GM19023 (cell line): Measurements from ENCODE around the gene MMADHC.

Experiments used
- ATAC-seq: cut with Tn5 transposase; IDR thresholded peaks from one replicate; pipeline ENCODE4 v1.9.1; 2021; ENCODE audit warnings: mild to moderate bottlenecking, moderate library complexity; ENCODE audit not compliant: unreplicated experiment

MMADHC gene

DNA sequence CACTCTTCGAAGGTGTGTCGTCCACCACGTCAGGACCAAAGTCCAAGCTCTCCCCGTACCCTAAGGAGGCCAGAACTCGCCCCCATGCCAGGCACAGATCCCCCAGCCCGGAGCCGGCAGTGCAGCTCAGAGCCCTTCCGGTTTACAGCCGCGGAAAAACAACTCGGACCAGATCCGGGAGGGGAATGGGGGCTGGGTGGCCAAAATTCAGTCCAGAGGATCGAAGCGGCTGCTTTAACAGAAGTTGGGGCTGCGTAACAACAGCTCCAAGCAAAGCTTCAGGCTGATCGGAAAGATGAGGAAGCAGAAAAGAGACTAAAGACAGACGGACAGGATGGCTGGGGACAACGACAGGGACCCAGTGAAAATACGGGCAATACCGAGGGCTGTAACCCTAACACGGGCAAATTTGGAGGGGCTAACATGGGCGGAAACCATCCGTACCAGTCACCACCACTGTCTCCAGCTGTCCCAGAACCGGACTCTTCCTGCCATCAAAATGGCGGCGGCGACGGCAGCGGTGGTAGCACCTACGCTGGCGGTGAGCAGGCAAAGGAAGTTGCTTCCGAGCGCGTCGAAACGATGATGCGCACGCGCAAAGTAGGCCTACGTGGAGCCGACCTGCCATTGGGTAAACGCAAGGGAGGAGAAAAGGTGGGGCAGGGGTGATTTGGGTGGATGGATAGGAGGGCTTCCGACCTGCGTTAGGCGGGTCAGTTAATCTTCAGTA is at the start of gene MMADHC:
TSS of gene MMADHC (minus strand) at position 556 of the 730 bp plus-strand sequence. CDS start 678 bp downstream, outside the sequence.
- ATAC-seq: peak; percentile 97

DNA sequence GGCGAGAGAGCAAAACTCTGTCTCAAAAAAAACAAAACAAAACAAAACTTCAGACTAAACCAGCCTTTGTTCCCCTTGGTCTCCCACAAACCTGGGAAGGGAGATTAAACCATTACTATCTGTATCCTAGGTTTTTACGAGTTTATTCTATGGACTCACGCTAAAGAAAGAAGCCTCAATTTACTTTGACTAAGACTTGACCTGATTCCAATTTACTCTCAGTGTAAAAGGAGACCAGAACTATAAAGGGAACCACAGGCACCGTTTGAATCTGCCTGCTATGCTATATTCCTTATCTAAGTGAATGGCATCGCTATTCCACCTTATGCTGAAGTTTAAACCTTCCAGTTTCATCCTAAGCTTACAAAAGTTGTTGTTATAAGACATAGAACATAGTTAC is 46.5 kb upstream of the MMADHC start:
- ATAC-seq: no peak

DNA sequence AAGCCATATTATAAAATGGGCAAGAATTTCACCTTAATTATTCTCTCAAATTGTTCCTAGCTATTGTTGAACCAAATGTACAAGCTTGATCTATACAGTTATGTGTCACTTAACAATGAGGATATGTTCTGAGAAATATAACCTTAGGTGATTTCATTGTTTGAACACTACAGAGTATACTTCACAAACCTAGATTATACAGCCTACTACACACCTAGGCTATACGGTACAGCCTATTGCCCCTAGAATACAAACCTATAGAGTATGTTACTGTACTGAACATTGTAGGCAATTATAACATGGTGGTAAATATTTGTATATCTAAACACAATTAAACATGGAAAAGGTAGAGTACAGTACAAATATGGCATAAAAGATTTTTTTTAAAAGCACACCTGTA is 42.9 kb upstream of the MMADHC start:
- no peak for ATAC-seq

DNA sequence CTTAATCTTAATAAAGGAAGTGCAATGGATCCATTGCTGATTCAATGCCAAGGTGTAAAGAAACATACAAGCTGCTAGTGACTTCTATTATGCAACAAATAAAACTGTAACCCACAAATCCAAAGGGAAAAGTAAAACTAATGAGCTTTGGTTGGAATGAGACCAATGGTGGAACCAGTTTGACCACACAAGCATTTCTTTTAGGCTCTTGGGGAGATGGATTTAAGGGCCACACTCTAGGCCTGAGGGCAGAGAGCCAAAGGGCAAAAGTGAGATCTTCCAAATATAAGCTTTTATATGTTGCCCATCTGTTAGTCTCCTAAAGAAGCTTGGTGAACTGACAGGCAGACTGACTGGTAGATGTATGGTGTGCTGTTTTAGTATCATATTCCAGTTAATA is 41.5 kb upstream of the MMADHC start:
- ATAC-seq: no peak

DNA sequence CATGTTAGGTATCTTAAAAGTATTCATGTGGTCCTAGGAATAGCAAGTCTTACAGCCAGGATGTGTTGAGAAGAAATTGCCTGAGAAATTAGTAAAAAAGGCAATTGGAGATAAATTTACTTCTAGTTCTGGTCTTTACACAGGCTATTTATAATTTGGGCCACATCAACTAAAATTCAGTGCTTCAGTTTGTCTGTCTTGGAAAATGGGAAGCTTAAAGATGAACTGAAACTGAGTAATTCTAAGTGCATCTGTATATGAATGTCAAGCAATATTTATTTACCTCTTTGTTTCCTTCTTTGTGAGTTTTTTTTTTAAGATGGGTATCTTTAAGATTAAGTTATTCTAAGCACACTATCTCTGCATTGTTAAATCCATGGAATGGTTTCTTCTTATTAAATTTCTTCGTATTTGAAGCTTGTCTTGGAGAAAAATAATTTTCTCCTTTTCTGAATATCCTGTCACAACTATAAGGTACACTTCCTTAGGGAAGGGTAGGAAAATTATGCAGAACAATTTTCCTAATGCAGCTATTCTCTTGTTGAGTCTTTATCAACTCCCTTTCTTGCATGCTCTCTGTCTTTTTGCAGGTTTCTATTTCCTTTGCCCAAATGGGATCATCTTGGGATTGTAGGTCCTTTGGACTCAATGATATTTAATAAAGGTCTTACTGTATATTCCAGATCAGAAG is 39.7 kb upstream of the MMADHC start:
- no peak for ATAC-seq

DNA sequence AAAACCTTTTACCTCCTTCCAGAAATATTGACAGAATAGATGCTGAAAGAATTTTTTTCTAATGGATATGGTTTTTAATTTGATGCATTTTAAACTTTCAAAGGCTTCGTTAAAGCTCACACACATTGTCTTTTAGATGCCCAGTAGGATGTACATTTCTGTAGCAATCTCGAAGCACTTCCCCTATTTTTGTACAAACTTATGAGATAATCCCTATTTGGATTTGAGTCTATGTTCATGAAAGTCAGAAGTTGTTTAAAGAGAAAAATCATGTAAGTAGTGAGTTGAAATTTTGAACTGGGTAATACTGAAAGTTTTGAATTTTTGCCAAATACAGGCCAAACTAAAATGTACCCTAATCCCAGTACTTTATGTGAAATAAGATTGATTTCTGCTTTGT is 38.1 kb upstream of the MMADHC start:
- ATAC-seq: no peak

DNA sequence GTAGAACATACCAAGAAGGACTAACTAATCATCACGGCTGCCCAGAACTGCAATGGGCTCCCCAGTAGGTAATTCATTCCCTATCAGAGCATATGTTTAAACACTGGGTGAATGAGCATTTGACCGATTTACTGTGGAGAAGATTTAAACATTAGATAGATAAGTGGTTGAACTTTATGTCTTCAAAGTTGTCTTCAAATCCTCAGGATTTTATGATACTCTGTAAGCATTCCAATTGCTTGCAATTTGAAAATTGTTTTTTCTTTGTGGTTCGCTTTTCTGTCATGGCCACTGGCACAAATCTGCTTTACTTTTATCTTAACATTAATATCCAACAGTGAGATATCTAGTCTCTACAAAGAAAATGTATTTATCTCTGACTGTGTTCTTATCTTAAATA is 37.7 kb upstream of the MMADHC start:
- ATAC-seq: no peak

DNA sequence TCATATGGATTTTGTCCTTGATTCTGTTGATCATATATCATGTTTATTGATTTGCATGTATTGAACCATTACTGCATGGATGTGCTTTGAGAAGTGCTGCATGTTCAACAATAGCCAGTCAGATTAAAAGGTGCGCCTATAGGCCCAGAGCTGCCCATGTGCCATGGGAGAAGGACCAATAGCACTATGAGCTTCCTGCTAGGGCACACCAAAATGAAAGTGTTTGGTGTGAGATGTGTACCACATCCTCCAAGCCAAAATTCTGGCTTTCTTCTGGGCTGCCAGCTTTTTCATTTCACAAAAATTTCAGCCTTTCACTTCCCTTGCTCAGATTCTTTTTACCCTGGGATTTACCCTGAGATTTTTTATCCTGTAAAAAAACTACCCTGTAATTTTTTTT is 34.8 kb upstream of the MMADHC start:
- no peak for ATAC-seq

DNA sequence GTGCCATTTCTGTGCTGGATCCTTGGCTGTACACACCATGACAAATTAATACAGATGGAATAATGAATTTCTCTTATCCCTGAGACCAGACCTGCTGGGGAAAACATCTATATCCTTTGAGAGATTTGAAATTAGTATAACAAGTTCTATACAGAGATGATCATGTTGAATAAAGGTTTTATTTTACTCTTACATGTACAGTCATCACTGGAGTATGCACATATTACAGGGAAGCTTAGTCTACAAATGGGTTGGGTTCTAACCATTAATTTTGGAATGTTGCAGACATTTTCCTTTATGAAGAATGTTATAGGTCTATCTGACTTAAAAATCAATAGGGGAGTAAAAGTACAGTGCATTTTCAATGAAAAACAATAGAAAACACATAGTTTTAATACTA is 29.9 kb upstream of the MMADHC start:
- ATAC-seq: no peak

DNA sequence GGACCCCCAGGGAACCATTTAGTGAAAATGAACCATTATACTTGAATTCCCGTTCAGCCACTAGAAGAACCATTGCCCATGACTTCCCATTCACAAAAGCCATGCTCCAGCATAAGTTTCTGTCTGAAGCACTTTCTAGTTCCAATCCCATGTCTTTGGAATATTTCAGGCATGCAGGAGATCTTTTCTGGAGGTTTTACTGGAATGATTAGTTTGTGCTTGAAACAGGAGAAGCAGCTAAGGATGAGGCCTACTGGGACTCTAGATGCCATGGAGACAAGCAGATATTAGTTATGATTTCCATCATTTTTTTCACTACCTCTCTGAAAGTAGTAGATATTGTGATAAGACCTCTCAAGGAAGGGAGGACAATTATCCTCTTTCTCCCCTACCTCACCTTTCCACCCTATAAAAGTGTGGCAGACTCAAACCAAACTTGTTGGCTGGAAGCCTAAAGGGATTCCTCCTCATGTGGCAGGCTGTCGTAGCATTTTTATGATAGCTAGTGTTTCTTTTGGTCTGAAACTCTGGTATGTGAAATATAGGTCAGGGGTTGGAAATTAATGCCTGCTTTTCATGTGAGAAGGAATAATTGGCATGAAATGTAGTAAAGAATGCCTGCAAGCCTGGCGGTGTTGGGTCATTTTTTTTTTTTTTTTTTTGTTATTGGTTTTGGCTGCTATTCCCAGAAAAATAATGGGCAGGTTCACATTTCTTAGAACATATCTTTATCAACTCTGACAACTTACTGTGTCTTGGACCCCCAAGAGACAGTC is 29.3 kb upstream of the MMADHC start:
- no peak for ATAC-seq

DNA sequence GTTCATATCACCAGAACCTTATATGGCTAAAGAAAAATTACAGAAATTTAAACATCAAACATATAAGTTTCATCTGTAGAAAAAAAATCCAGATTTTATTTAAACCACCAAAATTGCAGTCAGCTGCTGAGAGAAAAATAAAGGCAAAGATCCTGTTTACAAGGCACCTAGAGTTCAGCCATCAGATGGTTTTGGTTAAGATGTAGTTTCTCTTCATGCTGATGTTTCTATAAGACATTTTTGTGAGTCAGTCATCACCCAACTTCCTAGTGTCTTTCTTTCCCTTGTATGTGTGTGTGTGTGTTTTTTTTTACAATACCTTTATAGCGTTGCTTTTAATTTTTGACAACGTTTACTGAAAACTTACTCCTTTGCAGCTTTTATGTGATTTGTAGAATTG is 26.1 kb upstream of the MMADHC start:
- ATAC-seq: no peak

DNA sequence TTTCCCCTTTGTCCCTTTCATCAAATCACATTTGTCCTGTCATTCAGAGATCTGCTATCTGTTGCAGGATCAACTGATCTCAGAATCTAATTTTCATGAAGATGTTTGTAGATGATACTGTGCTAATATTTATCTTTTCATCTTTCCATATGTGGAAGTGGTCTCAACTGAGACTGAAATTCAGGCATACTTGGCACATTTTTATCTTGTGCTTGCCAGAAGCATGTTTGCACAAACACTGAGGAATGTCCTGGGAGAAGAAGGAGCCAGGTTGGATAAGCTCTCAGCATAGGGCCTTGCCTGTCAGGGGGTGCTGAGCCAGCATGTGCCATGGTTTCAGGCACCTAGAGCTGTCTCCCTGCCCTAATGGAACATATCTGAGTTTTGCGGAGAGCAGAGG is 24.5 kb upstream of the MMADHC start:
- no peak for ATAC-seq

DNA sequence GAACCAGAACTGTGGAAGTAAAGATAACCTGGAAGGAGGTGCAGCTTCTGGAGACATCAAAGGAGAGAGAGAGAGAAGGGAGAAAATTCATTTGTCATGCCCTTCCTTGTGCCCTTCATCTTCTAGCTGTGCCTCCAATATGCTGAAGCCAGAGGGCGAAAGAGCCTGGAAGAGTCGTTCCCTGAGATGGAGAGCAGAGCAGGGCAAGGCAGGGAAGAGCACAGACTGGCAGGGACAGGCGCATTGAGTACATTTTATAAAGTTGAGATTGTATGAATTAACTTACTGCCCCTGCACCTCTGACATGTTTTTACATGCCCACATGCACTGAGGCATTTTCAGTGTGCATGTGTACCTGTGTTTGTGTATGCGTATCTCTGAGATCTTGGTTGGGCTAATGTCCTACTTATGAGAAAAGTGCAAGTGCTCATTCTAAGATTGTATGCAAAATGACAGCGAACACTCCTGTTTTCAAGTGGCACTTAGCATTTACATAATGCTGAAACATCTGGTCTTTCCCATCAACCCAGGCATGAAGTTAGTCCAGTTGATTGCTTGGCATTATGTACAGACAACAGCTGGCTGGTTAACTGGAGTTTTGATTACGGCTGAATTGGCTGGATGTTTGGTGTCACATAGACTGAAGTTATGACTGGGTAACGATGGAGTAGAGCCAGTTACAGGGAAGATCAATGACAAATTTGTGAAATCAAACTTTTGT is 23.7 kb upstream of the MMADHC start:
- no peak for ATAC-seq

DNA sequence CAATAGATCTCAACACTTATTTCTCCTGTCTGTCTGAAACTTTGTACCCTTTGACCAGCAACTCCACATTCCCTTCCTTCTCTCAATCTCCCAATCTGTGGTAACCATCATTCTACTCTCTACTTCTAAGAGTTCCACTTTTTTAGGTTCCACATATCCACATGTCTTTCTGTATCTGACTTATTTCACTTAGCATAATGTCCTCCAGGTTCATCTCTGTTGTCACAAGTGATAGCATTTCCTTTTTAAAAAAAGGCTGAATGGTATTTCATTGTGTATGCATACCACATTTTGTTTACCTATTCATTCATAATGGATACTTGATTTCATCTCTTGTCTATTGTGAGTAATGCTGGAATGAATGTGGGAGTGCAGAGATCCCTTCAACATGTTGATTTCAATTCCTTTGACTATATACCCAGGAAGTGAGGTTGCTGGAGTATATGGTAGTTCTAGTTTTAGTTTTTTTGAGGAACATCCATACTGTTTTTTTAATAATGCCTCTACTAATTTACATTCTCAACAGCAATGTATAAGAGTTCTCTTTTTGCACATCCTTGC is 18.8 kb upstream of the MMADHC start:
- no peak for ATAC-seq

DNA sequence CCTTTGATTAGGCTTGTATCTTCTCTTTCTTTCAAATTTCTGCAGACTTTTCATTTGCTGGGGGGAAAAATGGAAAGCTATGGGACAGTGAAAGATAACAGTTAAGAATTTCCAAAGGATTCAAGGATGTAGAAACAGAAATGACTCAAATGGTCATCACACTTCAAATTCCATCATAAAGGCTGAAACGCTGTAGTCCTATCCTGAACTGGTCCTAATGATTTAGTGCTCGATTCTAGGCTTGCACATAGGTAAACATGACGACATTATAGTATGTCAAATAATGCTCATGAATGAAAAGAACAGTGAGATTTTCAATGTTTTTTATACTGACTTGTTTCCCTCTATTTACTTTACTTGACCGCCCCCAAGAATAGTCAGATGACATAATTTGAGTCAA is 15.7 kb upstream of the MMADHC start:
- no peak for ATAC-seq

DNA sequence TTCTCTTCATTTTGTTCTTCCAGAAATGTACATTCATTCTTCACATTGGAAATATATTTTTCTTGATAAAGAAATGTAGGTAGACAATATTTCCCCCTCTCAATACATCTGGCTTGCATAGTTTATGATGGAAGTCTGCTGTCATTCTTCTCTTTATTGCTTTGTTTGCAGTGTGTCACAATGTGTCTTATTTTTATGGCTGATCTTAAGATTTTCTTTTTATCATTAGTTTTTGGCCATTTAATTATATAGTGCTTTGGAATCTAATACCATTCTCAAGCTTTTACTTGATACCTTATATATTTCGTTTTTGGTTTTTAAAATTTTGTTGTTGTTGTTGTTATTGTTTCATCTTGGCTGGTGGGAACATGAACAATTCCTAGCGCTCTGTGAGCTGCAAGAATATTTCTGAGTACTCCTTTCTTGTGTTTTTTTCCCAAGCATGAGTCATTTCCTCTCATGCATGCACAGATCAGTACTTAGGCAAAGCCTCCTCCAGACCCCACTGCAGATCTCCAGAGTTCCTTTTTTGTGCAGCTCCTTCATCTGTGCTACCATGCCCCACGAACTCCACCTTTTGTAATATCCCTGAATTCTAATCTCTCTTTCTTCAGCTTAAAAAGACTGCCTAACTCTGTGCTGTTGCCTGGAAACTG is 13.7 kb upstream of the MMADHC start:
- ATAC-seq: no peak

DNA sequence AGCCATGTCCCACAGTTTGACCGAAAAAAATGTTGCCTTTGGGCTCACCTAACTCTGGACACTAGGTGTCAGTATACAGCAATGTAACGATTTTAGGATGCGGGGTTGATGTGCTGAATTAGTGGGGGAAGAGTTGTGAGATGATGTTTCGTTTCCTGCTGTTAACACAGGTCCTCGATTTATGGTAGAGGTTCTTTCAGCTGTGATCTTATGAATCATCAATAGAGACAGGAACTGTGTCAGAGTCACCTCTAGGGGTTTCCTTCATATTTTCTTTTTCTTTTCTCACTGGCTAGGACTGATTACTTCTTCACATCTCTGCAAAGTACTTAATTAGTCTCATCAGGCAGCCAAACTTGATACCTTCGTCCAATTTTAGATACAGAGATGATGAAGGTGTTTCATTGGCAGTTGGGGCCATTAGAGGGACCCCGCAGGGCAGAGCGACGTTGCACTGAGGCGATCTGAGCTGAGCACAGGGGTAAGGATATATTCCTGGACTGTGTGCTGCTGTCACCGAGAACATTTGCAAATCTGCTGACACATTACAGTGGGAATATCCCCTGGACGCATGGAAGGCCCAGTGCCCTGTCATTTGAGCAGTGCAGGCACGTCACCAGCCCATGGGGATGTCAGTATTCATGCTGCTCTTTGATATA is 10.2 kb upstream of the MMADHC start:
- ATAC-seq: peak; percentile 97

DNA sequence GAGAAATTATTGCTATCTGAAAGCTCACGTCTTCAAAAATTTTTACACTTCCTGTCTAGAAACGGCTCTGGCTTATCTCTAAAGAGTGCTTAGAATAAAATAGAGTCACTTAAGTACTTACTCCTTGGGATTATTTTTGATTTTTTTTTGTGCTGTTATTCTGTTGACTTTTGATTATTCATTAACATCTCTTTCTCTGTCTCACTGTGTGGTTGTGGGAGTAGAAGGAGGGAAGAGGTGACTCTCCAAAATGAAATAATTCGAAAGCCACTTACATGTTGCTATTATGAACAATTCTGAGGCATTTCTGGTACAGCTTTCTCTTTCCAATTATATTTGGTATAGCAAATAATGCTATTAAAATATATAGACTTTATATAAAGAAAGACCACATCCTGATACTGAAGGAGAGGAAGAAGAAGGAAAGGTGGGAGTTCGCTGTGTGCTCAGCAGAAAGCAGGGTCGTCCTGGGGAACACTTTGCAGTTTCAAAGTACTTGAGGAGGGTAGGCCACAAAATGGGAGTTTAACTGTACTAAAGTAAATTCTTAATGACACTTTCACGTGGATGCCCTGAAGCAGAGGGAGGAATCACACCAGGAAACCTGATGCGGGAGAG is 9.6 kb upstream of the MMADHC start:
- peak; percentile 3 for ATAC-seq

DNA sequence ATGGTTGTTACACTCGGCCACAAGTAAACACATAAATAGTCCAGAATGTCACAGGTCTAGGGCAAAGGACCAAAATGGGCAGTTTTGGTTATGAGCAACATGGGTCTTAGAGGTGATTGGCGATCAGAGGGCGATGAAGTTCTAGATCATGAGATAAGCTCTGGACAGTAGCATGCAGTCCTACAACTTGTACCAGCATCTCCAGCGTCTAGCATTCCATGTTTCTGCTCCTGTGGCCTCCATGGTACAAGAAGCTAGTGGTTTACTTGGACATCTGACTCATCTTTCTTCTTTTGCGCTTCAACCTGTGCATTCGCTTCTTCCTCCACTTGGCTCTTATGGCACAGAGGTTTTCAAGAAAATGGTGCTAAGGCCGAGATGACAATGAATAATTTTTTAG is 8.9 kb upstream of the MMADHC start:
- no peak for ATAC-seq
